Cardiac fibroblast (primary cell): ENCODE results near the gene SIX4.
A peak's percentile ranks its signal among the peaks of the same experiment; 100 is the strongest.

Experiments
- DNase-seq, 2 donors: peaks; one replicate each; pipeline versions ENCODE4 v3.0.0 to v3.0.0-alpha.2; 2010; ENCODE audit warnings: low read depth in 2 of 2
- H3K4me3 ChIP-seq, 2 donors: replicated peaks in 1 of 2; 1 replicate in 1 of 2; 2 replicates in 1 of 2; pipeline ENCODE4 v1.5.1; 2011; ENCODE audit warnings: low read depth in 2 of 2, low read length in 2 of 2, mild to moderate bottlenecking in 2 of 2, moderate library complexity in 1 of 2
- CTCF ChIP-seq: IDR thresholded peaks from one replicate; pipeline ENCODE4 v1.5.1; 2011; ENCODE audit warnings: low read depth, mild to moderate bottlenecking, low read length, inconsistent platforms

SIX4 gene

GRCh38 chr14:60722357-60723115 is 1.6 kb downstream of the SIX4 start:
- TF ChIP-seq CTCF: no peak
- peak overlapping the region; percentile 84 to 85 for H3K4me3 ChIP-seq
- peak; percentile 39 to 62 for DNase-seq

- peak overlapping the region; percentile 84 to 85 for H3K4me3 ChIP-seq
- TF ChIP-seq CTCF: no peak
- peak in 1 of 2 donors; percentile 41 for DNase-seq
Measured at GRCh38 chr14:60722107-60722356, 2.1 kb downstream of the SIX4 start.

- peak; percentile 37 to 54 for DNase-seq
- peak; percentile 35 for TF ChIP-seq CTCF
- peak overlapping the region; percentile 84 to 85 for H3K4me3 ChIP-seq
Measured at GRCh38 chr14:60721326-60722106, 2.6 kb downstream of the SIX4 start.

- TF ChIP-seq CTCF: no peak
- peak overlapping the region; percentile 84 to 85 for H3K4me3 ChIP-seq
- DNase-seq: no peak
Measured at GRCh38 chr14:60720962-60721325, 3.2 kb downstream of the SIX4 start.

GRCh38 chr14:60720391-60720790 is 3.8 kb downstream of the SIX4 start:
- no peak for DNase-seq
- H3K4me3 ChIP-seq: no peak overlapping the region
- TF ChIP-seq CTCF: no peak

- DNase-seq: no peak
- no peak overlapping the region for H3K4me3 ChIP-seq
- TF ChIP-seq CTCF: no peak
Measured at GRCh38 chr14:60713513-60713912, 10.6 kb downstream of the SIX4 start.
